Left renal cortex interstitium (tissue), 4 donors: ENCODE measurements around the gene CTNNBIP1. TPM values are rescaled to one million over a fixed set of nuclear protein-coding genes. Genes with fewer than 3 reads are reported as not detected.

Experiments used
- DNase-seq, 4 donors: peaks; one replicate each; pipeline ENCODE4 v3.0.0-alpha.2; 2013; ENCODE audit warnings: low read depth in 4 of 4, low spot score in 2 of 4, missing footprints in 1 of 4
- polyA plus RNA-seq, 4 donors: library from polyadenylated mRNA; unstranded; fragments of 120-200 nt; gene quantifications; one replicate each; pipeline ENCODE4 v1.2.1, GENCODE V29; 2013; ENCODE audit not compliant: insufficient read length in 4 of 4

Gene CTNNBIP1
- polyA plus RNA-seq, 4 donors: 31.3 to 50.1 (median 32.3) TPM

GRCh38 chr1:9905010-9905409 is 5.1 kb downstream of the CTNNBIP1 start:
- DNase-seq: no peak

GRCh38 chr1:9904596-9904995 is 5.5 kb downstream of the CTNNBIP1 start:
- no peak for DNase-seq

GRCh38 chr1:9903801-9904527 is 6.1 kb downstream of the CTNNBIP1 start:
- DNase-seq: no peak

- no peak for DNase-seq
These were observed 8.0 kb downstream of the CTNNBIP1 start for GRCh38 chr1:9902060-9902452.

- DNase-seq: no peak
These were observed 8.7 kb downstream of the CTNNBIP1 start for GRCh38 chr1:9901148-9902059.

GRCh38 chr1:9900142-9901043 is 9.7 kb downstream of the CTNNBIP1 start:
- no peak for DNase-seq

GRCh38 chr1:9894115-9894514 is 16.0 kb downstream of the CTNNBIP1 start:
- DNase-seq: no peak

GRCh38 chr1:9892563-9893528 is 17.2 kb downstream of the CTNNBIP1 start:
- DNase-seq: no peak

GRCh38 chr1:9891207-9891606 is 18.9 kb downstream of the CTNNBIP1 start:
- DNase-seq: no peak

- DNase-seq: no peak
These were observed 19.8 kb downstream of the CTNNBIP1 start for GRCh38 chr1:9890224-9890731.

GRCh38 chr1:9889411-9889810 is 20.7 kb downstream of the CTNNBIP1 start:
- no peak for DNase-seq

GRCh38 chr1:9888886-9889285 is 21.2 kb downstream of the CTNNBIP1 start:
- no peak for DNase-seq

GRCh38 chr1:9887070-9887469 is 23.0 kb downstream of the CTNNBIP1 start:
- DNase-seq: no peak

GRCh38 chr1:9886092-9886742 is 23.9 kb downstream of the CTNNBIP1 start:
- no peak for DNase-seq

GRCh38 chr1:9884805-9885204 is 25.3 kb downstream of the CTNNBIP1 start:
- DNase-seq: no peak

- no peak for DNase-seq
These were observed 26.3 kb downstream of the CTNNBIP1 start for GRCh38 chr1:9883585-9884449.

- no peak for DNase-seq
These were observed 27.1 kb downstream of the CTNNBIP1 start for GRCh38 chr1:9882945-9883303.
